K562 treated with DMSO at 1 percent for 48 hours (cell line): ENCODE data around the gene CDKN2B. TPM values are rescaled to one million over a fixed set of nuclear protein-coding genes. Genes with fewer than 3 reads are reported as not detected.

Experiments used
- total RNA-seq: library from RNA; unstranded; fragments of 300-600 nt; gene quantifications from 2 replicates; pipeline ENCODE4 v1.2.3, GENCODE V29; 2022; ENCODE audit warnings: low replicate concordance; ENCODE audit errors: extremely low read depth

CDKN2B gene
- not detected in 2 replicates for total RNA-seq

DNA sequence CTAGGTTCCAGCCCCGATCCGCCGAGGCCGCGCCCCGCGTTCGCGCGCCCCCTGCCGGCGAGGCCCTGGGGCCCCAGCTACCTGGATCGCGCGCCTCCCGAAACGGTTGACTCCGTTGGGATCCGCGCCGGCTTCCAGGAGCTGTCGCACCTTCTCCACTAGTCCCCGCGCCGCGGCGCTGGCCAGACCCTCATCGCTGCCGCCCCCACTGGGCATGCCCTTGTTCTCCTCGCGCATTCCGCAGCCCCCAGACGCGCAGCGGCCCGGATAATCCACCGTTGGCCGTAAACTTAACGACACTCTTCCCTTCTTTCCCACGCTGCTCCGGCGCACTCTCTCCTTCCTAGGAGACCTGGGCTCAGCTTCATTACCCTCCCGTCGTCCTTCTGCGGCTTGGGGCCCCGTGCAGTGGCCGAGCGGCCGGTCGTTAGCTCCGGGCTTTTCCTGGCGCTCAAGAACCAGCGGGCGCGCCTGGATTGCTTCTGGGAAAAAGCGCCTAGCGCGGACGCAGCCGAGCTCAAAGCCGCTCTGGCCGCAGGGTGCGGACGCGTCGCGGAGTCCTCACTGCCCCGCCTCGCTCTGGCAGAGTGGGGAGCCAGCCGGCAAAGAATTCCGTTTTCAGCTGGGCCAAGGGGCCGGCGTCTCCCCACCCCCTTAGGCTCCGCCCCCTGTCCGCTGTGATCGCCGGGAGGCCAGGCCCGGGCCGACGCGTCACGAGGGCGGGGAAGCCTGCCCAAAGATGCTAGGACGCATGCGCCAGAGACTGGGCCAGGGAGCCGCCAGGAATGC, at the start of gene CDKN2B:
Gene CDKN2B, minus strand, starts transcription at position 589 of the 789 bp plus-strand sequence. Its CDS starts 352 bp downstream, at position 237.

GRCh38 chr9:21994556-21995005, 14.5 kb downstream of the CDKN2B start, which contains the start of gene CDKN2B-AS1:
Gene CDKN2B-AS1, plus strand, starts transcription at chr9:21994791.

DNA sequence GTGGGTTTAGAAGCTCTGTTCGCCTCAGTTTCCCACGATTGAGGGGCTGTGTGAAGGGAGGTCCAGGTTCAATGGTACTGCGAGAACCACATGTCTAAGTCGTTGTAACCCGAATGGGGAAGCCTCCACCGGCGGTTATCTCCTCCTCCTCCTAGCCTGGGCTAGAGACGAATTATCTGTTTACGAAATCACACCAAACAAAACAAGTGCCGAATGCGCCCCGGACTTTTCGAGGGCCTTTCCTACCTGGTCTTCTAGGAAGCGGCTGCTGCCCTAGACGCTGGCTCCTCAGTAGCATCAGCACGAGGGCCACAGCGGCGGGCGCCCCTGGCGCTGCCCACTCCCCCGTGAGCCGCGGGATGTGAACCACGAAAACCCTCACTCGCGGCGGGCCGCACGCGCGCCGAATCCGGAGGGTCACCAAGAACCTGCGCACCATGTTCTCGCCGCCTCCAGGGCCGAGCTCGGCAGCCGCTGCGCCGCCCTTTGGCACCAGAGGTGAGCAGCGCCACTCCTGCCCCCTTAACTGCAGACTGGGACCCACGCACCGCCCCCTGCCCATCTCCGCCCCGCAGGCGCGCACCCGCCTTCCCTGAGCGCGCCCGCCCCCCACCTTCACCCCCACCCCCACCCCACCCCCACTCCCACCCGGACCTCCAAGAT, 15.1 kb downstream of the CDKN2B start, which contains the start of gene CDKN2A:
Gene CDKN2A, minus strand, starts transcription at position 500 of the 663 bp plus-strand sequence.

Other genes starting within 250 kb of the CDKN2B start
- gene MTAP, start 206.7 kb downstream of the CDKN2B start, total RNA-seq: not detected in 2 replicates
- gene CDKN2A, start 14.9 kb downstream of the CDKN2B start, total RNA-seq: not detected in 2 replicates
- not detected in 2 replicates for gene CDKN2B-AS1, start 14.5 kb downstream of the CDKN2B start, total RNA-seq